HL-60 (cell line): Measurements from ENCODE around the gene PPHLN1.

Experiments used
- POLR2AphosphoS5 ChIP-seq: IDR thresholded peaks from 2 replicates; pipeline ENCODE4 v1.6.1; 2012; ENCODE audit warnings: low read depth
- SPI1 ChIP-seq: IDR thresholded peaks from 2 replicates; pipeline ENCODE4 v1.6.1; 2012; ENCODE audit warnings: low read depth, mild to moderate bottlenecking, borderline replicate concordance
- TF ChIP-seq, protein P1 (sequence below): IDR thresholded peaks from one replicate; pipeline ENCODE4 v1.5.1; 2011; ENCODE audit warnings: low read length, control low read depth, inconsistent platforms; ENCODE audit not compliant: insufficient read depth
- TF ChIP-seq, protein P2 (sequence below): IDR thresholded peaks from 2 replicates; pipeline ENCODE4 v1.6.1; 2012; ENCODE audit warnings: low read depth; ENCODE audit not compliant: insufficient replicate concordance

DNA sequence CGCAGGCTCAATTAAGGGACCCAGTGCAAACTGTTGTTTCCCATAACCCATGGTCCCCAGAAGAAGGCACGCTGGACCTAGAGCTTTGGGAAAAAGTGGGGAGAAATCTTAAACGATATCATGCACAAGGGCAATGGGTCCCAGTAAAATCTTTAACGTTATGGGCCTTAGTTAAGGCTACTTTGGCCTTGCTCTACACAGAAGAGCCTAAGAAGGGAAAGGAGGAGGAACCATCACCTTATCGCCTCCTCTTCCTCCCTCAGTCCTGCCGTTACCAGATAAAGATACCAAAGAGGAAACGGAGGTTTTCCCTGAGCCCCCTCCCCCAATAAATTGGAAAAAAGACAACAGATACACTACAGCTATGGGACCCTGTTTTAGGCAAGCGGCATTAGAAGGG, 116.9 kb downstream of the PPHLN1 start:
- TF ChIP-seq, protein P1, sequence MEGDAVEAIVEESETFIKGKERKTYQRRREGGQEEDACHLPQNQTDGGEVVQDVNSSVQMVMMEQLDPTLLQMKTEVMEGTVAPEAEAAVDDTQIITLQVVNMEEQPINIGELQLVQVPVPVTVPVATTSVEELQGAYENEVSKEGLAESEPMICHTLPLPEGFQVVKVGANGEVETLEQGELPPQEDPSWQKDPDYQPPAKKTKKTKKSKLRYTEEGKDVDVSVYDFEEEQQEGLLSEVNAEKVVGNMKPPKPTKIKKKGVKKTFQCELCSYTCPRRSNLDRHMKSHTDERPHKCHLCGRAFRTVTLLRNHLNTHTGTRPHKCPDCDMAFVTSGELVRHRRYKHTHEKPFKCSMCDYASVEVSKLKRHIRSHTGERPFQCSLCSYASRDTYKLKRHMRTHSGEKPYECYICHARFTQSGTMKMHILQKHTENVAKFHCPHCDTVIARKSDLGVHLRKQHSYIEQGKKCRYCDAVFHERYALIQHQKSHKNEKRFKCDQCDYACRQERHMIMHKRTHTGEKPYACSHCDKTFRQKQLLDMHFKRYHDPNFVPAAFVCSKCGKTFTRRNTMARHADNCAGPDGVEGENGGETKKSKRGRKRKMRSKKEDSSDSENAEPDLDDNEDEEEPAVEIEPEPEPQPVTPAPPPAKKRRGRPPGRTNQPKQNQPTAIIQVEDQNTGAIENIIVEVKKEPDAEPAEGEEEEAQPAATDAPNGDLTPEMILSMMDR: no peak
- TF ChIP-seq POLR2AphosphoS5: no peak
- TF ChIP-seq, protein P2, sequence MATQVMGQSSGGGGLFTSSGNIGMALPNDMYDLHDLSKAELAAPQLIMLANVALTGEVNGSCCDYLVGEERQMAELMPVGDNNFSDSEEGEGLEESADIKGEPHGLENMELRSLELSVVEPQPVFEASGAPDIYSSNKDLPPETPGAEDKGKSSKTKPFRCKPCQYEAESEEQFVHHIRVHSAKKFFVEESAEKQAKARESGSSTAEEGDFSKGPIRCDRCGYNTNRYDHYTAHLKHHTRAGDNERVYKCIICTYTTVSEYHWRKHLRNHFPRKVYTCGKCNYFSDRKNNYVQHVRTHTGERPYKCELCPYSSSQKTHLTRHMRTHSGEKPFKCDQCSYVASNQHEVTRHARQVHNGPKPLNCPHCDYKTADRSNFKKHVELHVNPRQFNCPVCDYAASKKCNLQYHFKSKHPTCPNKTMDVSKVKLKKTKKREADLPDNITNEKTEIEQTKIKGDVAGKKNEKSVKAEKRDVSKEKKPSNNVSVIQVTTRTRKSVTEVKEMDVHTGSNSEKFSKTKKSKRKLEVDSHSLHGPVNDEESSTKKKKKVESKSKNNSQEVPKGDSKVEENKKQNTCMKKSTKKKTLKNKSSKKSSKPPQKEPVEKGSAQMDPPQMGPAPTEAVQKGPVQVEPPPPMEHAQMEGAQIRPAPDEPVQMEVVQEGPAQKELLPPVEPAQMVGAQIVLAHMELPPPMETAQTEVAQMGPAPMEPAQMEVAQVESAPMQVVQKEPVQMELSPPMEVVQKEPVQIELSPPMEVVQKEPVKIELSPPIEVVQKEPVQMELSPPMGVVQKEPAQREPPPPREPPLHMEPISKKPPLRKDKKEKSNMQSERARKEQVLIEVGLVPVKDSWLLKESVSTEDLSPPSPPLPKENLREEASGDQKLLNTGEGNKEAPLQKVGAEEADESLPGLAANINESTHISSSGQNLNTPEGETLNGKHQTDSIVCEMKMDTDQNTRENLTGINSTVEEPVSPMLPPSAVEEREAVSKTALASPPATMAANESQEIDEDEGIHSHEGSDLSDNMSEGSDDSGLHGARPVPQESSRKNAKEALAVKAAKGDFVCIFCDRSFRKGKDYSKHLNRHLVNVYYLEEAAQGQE: no peak
- TF ChIP-seq SPI1: no peak
